CD4-positive, alpha-beta T cell (primary cell): ENCODE measurements around the gene EXD2. TPM values are rescaled to one million over a fixed set of nuclear protein-coding genes. Genes with fewer than 3 reads are reported as not detected.
"Not testable (repeated sequence)": the region's sequence is repeated elsewhere in the genome, so short reads cannot be mapped to it uniquely, and the experiment has no call there.

Source experiments
- ATAC-seq: fragments of 200-7000 bp; cut with Tn5 transposase; one replicate; pipeline ENCODE4 v1.10.0; 2022; ENCODE audit warnings: mild to moderate bottlenecking; ENCODE audit not compliant: poor library complexity
- CTCF ChIA-PET: fragments of 350-600 bp; sonication (Branson Sonifier 250); formaldehyde crosslinking; loops from one replicate; lab custom pipeline; 2021; ENCODE audit warnings: antibody characterized with exemption, inconsistent platforms; lab: Charles Lee
- POLR2A ChIA-PET: fragments of 350-600 bp; sonication (Branson Sonifier 250); formaldehyde crosslinking; loops from one replicate; lab custom pipeline; 2021; ENCODE audit warnings: antibody characterized with exemption, inconsistent platforms; lab: Charles Lee
- DNase-seq, 14 experiments: peaks; one replicate each; pipeline ENCODE4 v3.0.0-alpha.2; 2013 to 2020; ENCODE audit warnings: mixed read lengths in 2 of 14
- H3K27ac ChIP-seq, 2 donors: one replicate each; pipeline versions ENCODE4 v1.5.1 to v1.7.0; 2013; ENCODE audit warnings: low read length in 2 of 2, low read depth in 1 of 2, mild to moderate bottlenecking in 1 of 2
- H3K27me3 ChIP-seq, 2 experiments: 1 replicate in 1 of 2; 2 replicates in 1 of 2; pipeline versions ENCODE4 v1.6.1 to v1.7.0; 2013; ENCODE audit warnings: low read length in 2 of 2, control low read depth in 1 of 2, mild to moderate bottlenecking in 1 of 2, moderate library complexity in 1 of 2; ENCODE audit not compliant: insufficient read depth in 2 of 2, control insufficient read depth in 1 of 2
- H3K36me3 ChIP-seq: one replicate; pipeline ENCODE4 v1.6.1; 2013; ENCODE audit warnings: low read length, control low read depth; ENCODE audit not compliant: insufficient read depth
- H3K4me1 ChIP-seq: one replicate; pipeline ENCODE4 v1.6.1; 2013; ENCODE audit warnings: low read length, control low read depth; ENCODE audit not compliant: insufficient read depth
- H3K4me3 ChIP-seq: one replicate; pipeline ENCODE4 v1.5.1; 2013; ENCODE audit warnings: mild to moderate bottlenecking, low read length, moderate library complexity
- H3K9me3 ChIP-seq, 2 experiments: 1 replicate in 1 of 2; 2 replicates in 1 of 2; pipeline versions ENCODE4 v1.6.1 to v1.7.0; 2013; ENCODE audit warnings: low read length in 2 of 2, mild to moderate bottlenecking in 2 of 2, control low read depth in 1 of 2, moderate library complexity in 1 of 2; ENCODE audit not compliant: control insufficient read depth in 1 of 2, insufficient read depth in 1 of 2
- H3K27ac Mint-ChIP-seq: one replicate; pipeline ENCODE4 v1.8.0; 2020; ENCODE audit warnings: mixed read lengths
- H3K27me3 Mint-ChIP-seq: one replicate; pipeline ENCODE4 v1.8.0; 2021; ENCODE audit warnings: mixed read lengths
- H3K36me3 Mint-ChIP-seq: one replicate; pipeline ENCODE4 v1.8.0; 2021; ENCODE audit warnings: low read depth, mixed read lengths
- H3K4me1 Mint-ChIP-seq: one replicate; pipeline ENCODE4 v1.8.0; 2021; ENCODE audit warnings: low read depth, mixed read lengths
- H3K4me3 Mint-ChIP-seq: one replicate; pipeline ENCODE4 v1.8.0; 2020; ENCODE audit warnings: mild to moderate bottlenecking, mixed read lengths
- H3K9me3 Mint-ChIP-seq: one replicate; pipeline ENCODE4 v1.8.0; 2020; ENCODE audit warnings: mixed read lengths
- intact Hi-C, 2 experiments: fragments of 100-400 bp; cut with DNase I in 1 of 2; cut with micrococcal nuclease in 1 of 2; formaldehyde crosslinking; loops; one replicate each; pipeline versions ENCODE4 v1.15.1 to v1.9.0; 2023 to 2025; cut with DNase I, micrococcal nuclease
- total RNA-seq, 174 experiments: library from RNA in 2 of 174; stranded (reverse) in 2 of 174; gene quantifications; one replicate each; pipeline ENCODE4 v1.2.3 and lab custom pipeline; 2021 to 2026
- TF ChIP-seq, protein P1 (sequence below): fragments of 200-600 bp; IDR thresholded peaks from one replicate; pipeline ENCODE4 v1.8.0; 2022; ENCODE audit warnings: antibody characterized with exemption, mild to moderate bottlenecking

EXD2 gene
- total RNA-seq, 2 experiments from 2014 or later: 6.6 to 7.0 TPM

DNA sequence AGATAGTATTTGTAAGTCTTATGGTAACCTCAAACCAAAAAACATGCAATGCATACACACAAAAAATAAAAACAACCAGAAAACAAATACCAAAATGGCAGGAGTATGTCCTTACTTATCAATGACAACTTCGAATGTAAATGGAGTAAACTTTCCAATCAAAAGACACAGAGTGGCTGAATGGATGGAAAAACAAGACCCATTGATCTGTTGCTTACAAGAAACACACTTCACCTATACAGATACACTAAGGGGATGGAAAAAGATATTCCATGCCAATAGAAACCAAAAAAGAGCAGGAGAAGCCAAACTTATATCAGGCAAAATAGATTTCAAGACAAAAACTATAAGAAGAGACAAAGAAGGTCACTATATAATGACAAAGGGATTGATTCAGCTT is 29.7 kb upstream of the EXD2 start:
- Histone ChIP-seq H3K4me3 (no peak overlapping the region), H3K27me3 (no peaks in the 10 kb centered on the region), H3K27ac (no peak overlapping the region), H3K9me3 (peaks cover 0 to 10% of the 10 kb centered on the region in 2 experiments), H3K4me1 (no peaks in the 10 kb centered on the region), H3K36me3 (no peaks in the 10 kb centered on the region)
- intact Hi-C loops: no loop called here
- TF ChIP-seq, protein P1, sequence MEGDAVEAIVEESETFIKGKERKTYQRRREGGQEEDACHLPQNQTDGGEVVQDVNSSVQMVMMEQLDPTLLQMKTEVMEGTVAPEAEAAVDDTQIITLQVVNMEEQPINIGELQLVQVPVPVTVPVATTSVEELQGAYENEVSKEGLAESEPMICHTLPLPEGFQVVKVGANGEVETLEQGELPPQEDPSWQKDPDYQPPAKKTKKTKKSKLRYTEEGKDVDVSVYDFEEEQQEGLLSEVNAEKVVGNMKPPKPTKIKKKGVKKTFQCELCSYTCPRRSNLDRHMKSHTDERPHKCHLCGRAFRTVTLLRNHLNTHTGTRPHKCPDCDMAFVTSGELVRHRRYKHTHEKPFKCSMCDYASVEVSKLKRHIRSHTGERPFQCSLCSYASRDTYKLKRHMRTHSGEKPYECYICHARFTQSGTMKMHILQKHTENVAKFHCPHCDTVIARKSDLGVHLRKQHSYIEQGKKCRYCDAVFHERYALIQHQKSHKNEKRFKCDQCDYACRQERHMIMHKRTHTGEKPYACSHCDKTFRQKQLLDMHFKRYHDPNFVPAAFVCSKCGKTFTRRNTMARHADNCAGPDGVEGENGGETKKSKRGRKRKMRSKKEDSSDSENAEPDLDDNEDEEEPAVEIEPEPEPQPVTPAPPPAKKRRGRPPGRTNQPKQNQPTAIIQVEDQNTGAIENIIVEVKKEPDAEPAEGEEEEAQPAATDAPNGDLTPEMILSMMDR: no peak
- no peak overlapping the region for H3K27ac Mint-ChIP-seq
- ChIA-PET POLR2A (no interaction called here), CTCF (no interaction called here)
- DNase-seq (no peak), ATAC-seq (no peak)
- H3K27me3 Mint-ChIP-seq: peaks cover 18% of the 10 kb centered on the region
- H3K9me3 Mint-ChIP-seq: peaks cover 11% of the 10 kb centered on the region
- peaks cover 6% of the 10 kb centered on the region for H3K36me3 Mint-ChIP-seq
- H3K4me1 Mint-ChIP-seq: no peaks in the 10 kb centered on the region
- H3K4me3 Mint-ChIP-seq: no peak overlapping the region

DNA sequence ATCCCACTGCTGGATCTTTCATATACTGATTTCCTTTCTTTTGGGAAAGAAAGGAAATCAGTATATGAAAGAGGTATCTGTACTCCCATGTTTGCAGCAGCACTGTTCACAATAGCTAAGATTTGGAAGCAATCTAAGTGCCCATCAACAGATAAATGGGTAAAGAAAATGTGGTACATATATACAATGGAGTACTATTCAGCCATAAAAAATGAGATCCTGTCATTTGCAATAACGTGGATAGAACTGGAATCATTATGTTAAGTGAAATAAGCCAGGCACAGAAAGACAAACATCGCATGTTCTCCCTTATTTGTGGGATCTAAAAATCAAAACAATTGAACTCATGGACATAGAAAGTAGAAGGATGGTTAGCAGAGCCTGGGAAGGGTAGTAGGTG is 25.5 kb upstream of the EXD2 start:
- H3K4me3 ChIP-seq, H3K36me3 ChIP-seq, H3K4me3 Mint-ChIP-seq, POLR2A ChIA-PET, H3K4me1 Mint-ChIP-seq, H3K27me3 ChIP-seq, H3K27ac ChIP-seq, ATAC-seq, CTCF ChIA-PET, H3K27ac Mint-ChIP-seq, DNase-seq, H3K36me3 Mint-ChIP-seq, H3K9me3 ChIP-seq, intact Hi-C loops, H3K4me1 ChIP-seq: not testable (repeated sequence)
- peaks cover 11% of the 10 kb centered on the region for H3K9me3 Mint-ChIP-seq
- peaks cover 15% of the 10 kb centered on the region for H3K27me3 Mint-ChIP-seq

DNA sequence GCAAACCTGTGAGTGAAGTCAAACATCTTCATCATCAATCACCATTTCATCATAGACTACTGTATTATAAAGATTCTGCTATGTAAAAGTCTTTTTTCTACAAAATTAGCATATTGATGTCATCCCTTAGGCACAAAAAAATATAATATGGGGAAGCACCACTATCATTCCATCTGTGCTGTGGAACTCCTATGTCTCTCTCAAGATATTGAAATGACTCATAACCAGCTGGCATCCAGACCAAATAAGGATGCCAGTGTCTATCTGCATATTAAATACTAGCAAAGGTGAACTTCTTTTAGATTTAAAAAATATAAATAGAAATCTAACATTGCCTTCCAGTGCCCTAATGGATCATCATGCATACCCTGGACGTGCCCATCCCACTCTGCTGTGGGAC is 20.5 kb upstream of the EXD2 start:
- Histone ChIP-seq H3K27me3 (no peaks in the 10 kb centered on the region), H3K27ac (no peak overlapping the region), H3K4me1 (no peaks in the 10 kb centered on the region), H3K9me3 (peaks cover 0 to 6% of the 10 kb centered on the region in 2 experiments), H3K4me3 (no peak overlapping the region), H3K36me3 (no peaks in the 10 kb centered on the region)
- intact Hi-C loops: no loop called here
- Mint-ChIP-seq H3K9me3 (no peaks in the 10 kb centered on the region), H3K4me1 (no peaks in the 10 kb centered on the region), H3K4me3 (no peak overlapping the region), H3K27me3 (no peaks in the 10 kb centered on the region), H3K27ac (no peak overlapping the region), H3K36me3 (no peaks in the 10 kb centered on the region)
- POLR2A ChIA-PET: no interaction called here
- DNase-seq: no peak
- CTCF ChIA-PET: interaction anchor here (0.8 kb wide), 1 partner anchor 19 kb away, joined by 4 read pairs; no protein-coding TSS in a partner anchor
- TF ChIP-seq, protein P1: no peak
- no peak for ATAC-seq

DNA sequence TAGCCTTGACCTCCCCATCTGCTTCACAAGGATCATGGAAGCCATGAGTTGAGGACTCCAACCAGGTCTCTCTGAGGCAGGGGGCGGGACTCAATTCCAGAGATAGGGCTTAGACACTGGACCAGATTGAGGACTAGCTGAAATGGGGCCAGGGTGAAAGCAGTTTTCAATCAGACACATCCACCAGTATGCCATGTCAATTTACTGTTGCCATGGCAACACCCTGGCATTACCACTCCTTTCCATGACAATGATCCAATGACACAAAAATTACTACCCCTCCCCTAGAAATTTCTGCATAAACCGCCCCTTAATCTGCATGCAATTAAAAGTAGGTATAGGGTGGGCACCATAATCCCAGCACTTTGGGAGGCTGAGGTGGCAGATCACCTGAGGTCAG is 19.7 kb upstream of the EXD2 start:
- TF ChIP-seq, protein P1: no peak
- Histone ChIP-seq H3K36me3 (no peaks in the 10 kb centered on the region), H3K4me1 (no peaks in the 10 kb centered on the region), H3K27ac (no peak overlapping the region), H3K27me3 (no peaks in the 10 kb centered on the region), H3K4me3 (no peak overlapping the region), H3K9me3 (peaks cover 0 to 6% of the 10 kb centered on the region in 2 experiments)
- CTCF ChIA-PET: no interaction called here
- no peaks in the 10 kb centered on the region for H3K9me3 Mint-ChIP-seq
- no peak for DNase-seq
- H3K4me3 Mint-ChIP-seq: no peak overlapping the region
- H3K36me3 Mint-ChIP-seq: no peaks in the 10 kb centered on the region
- H3K27me3 Mint-ChIP-seq: no peaks in the 10 kb centered on the region
- POLR2A ChIA-PET: no interaction called here
- no peak overlapping the region for H3K27ac Mint-ChIP-seq
- intact Hi-C loops: no loop called here
- ATAC-seq: no peak
- H3K4me1 Mint-ChIP-seq: no peaks in the 10 kb centered on the region
